A549 (cell line): Measurements from ENCODE around the gene LRRC51. TPM values are rescaled to one million over a fixed set of nuclear protein-coding genes. Genes with fewer than 3 reads are reported as not detected.
A peak's percentile ranks its signal among the peaks of the same experiment; 100 is the strongest.

Source experiments
- ATAC-seq, 2 experiments: fragments of 200-7000 bp in 1 of 2; fragments of >200 bp in 1 of 2; cut with Nextera tagmentation in 1 of 2; cut with Tn5 transposase in 1 of 2; 3 replicates each; pipeline versions ENCODE4 v1.8.0 to v1.9.1; 2018 to 2020; ENCODE audit warnings: mild to moderate bottlenecking in 1 of 2, moderate library complexity in 1 of 2
- CTCF ChIA-PET: fragments of 300-600 bp; sonication (Branson Sonifier 250); formaldehyde crosslinking; extraction: SDS; loops from one replicate; lab custom pipeline; 2021; ENCODE audit warnings: antibody characterized with exemption, inconsistent platforms; lab: Yijun Ruan, JAX
- POLR2A ChIA-PET: fragments of 350-600 bp; formaldehyde crosslinking; extraction: SDS; loops from one replicate; lab custom pipeline; 2021; ENCODE audit warnings: antibody characterized with exemption, inconsistent platforms; lab: Yijun Ruan, JAX
- DNase-seq, 2 experiments: peaks; one replicate each; pipeline versions ENCODE4 v3.0.0 to v3.0.0-alpha.2; 2011 to 2016; ENCODE audit warnings: low read depth in 1 of 2, low spot score in 1 of 2
- FAIRE-seq: peaks from 2 replicates; lab custom pipeline; 2011; peaks lifted over from hg19 to GRCh38; lab: Jason Lieb, UNC
- H3K27ac ChIP-seq, 2 experiments: fragments of >200 bp; sonication (Bioruptor Twin); formaldehyde crosslinking; 3 replicates each; pipeline ENCODE4 v1.5.1; 2016 to 2017
- H3K4me1 ChIP-seq: fragments of >200 bp; sonication (Bioruptor Twin); formaldehyde crosslinking; 3 replicates; pipeline ENCODE4 v1.6.1; 2016
- H3K4me2 ChIP-seq: fragments of >200 bp; sonication (Bioruptor Twin); formaldehyde crosslinking; 3 replicates; pipeline ENCODE4 v1.6.1; 2016
- H3K4me3 ChIP-seq: fragments of >200 bp; sonication (Bioruptor Twin); formaldehyde crosslinking; 3 replicates; pipeline ENCODE4 v1.5.1; 2016
- H3K9me3 ChIP-seq: fragments of >200 bp; sonication (Bioruptor Twin); formaldehyde crosslinking; 3 replicates; pipeline ENCODE4 v1.6.1; 2016
- CEBPB ChIP-seq, 2 experiments: fragments of >200 bp in 1 of 2; sonication (Bioruptor Twin) in 1 of 2; formaldehyde crosslinking in 1 of 2; IDR thresholded peaks; 2 replicates each; pipeline ENCODE4 v1.6.1; 2012 to 2016
- CTCF ChIP-seq: fragments of >200 bp; sonication (Bioruptor Twin); formaldehyde crosslinking; IDR thresholded peaks from 3 replicates; pipeline ENCODE4 v1.5.1; 2016
- EHMT2 ChIP-seq: fragments of 200-600 bp; sonication (generic); IDR thresholded peaks from 2 replicates; pipeline ENCODE4 v1.6.1; 2016; ENCODE audit warnings: antibody characterized with exemption, low read depth, mild to moderate bottlenecking, moderate library complexity
- FOXS1 ChIP-seq: fragments of 250-450 bp; sonication (Bioruptor Pico); IDR thresholded peaks from 2 replicates; pipeline ENCODE4 v1.5.0; 2020; ENCODE audit warnings: mild to moderate bottlenecking, moderate library complexity
- HDAC2 ChIP-seq: fragments of 200-600 bp; sonication (generic); IDR thresholded peaks from 2 replicates; pipeline ENCODE4 v1.6.1; 2016
- HEYL ChIP-seq: fragments of 250-450 bp; sonication (Bioruptor Pico); IDR thresholded peaks from 2 replicates; pipeline ENCODE4 v1.8.0; 2021; ENCODE audit warnings: mild to moderate bottlenecking, moderate library complexity
- HMGXB4 ChIP-seq: fragments of 250-450 bp; sonication (Bioruptor Pico); IDR thresholded peaks from 2 replicates; pipeline ENCODE4 v1.5.0; 2021; ENCODE audit warnings: mild to moderate bottlenecking, moderate library complexity, borderline replicate concordance
- HOXB5 ChIP-seq: fragments of 250-450 bp; sonication (Bioruptor Pico); IDR thresholded peaks from 2 replicates; pipeline ENCODE4 v1.5.0; 2020; ENCODE audit warnings: mild to moderate bottlenecking, moderate library complexity
- JUN ChIP-seq, 2 experiments: fragments of >200 bp; sonication (Bioruptor Twin); formaldehyde crosslinking; IDR thresholded peaks; 2 replicates in 1 of 2; 3 replicates in 1 of 2; pipeline ENCODE4 v1.6.1; 2016 to 2017
- KDM5A ChIP-seq: fragments of 200-600 bp; sonication (generic); IDR thresholded peaks from 2 replicates; pipeline ENCODE4 v1.6.1; 2016; ENCODE audit warnings: antibody characterized with exemption, mild to moderate bottlenecking
- MAFK ChIP-seq: fragments of 450-650 bp; IDR thresholded peaks from 2 replicates; pipeline ENCODE4 v1.6.1; 2014; ENCODE audit not compliant: partially characterized antibody
- MAX ChIP-seq: IDR thresholded peaks from 2 replicates; pipeline ENCODE4 v1.6.1; 2012
- MAZ ChIP-seq: fragments of 150-350 bp; IDR thresholded peaks from 2 replicates; pipeline ENCODE4 v1.6.1; 2014; ENCODE audit warnings: antibody characterized with exemption, low read depth, low read length, borderline replicate concordance
- NR3C1 ChIP-seq: fragments of >200 bp; sonication (Bioruptor Twin); formaldehyde crosslinking; IDR thresholded peaks from 3 replicates; pipeline ENCODE4 v1.6.1; 2017
- PHF8 ChIP-seq: fragments of 200-600 bp; sonication (generic); IDR thresholded peaks from 2 replicates; pipeline ENCODE4 v1.6.1; 2016; ENCODE audit warnings: low read depth, mild to moderate bottlenecking, antibody characterized with exemption, moderate library complexity, borderline replicate concordance
- POLR2A ChIP-seq: IDR thresholded peaks from 2 replicates; pipeline ENCODE4 v1.6.1; 2012; ENCODE audit warnings: mild to moderate bottlenecking, low read length
- RAD21 ChIP-seq, 2 experiments: fragments of >200 bp in 1 of 2; sonication (Bioruptor Twin) in 1 of 2; formaldehyde crosslinking in 1 of 2; IDR thresholded peaks in 1 of 2; conservative IDR thresholded peaks in 1 of 2; 2 replicates in 1 of 2; 3 replicates in 1 of 2; pipeline ENCODE4 v1.6.1; 2012 to 2018; ENCODE audit warnings: inconsistent platforms in 1 of 2
- RCOR1 ChIP-seq: fragments of 150-350 bp; IDR thresholded peaks from 2 replicates; pipeline ENCODE4 v1.6.1; 2014; ENCODE audit warnings: antibody characterized with exemption, low read length, low read depth
- REST ChIP-seq: fragments of 200-600 bp; sonication (generic); IDR thresholded peaks from 2 replicates; pipeline ENCODE4 v1.6.1; 2016; ENCODE audit warnings: antibody characterized with exemption, mild to moderate bottlenecking, moderate library complexity
- SMC3 ChIP-seq: fragments of >200 bp; sonication (Bioruptor Twin); formaldehyde crosslinking; IDR thresholded peaks from 3 replicates; pipeline ENCODE4 v1.6.1; 2018; ENCODE audit warnings: inconsistent platforms
- SREBF2 ChIP-seq: fragments of 450-650 bp; IDR thresholded peaks from 2 replicates; pipeline ENCODE4 v1.6.1; 2014; ENCODE audit warnings: mild to moderate bottlenecking, moderate library complexity
- TP53 ChIP-seq: fragments of 250-450 bp; sonication (Bioruptor Pico); IDR thresholded peaks from 2 replicates; pipeline ENCODE4 v1.5.0; 2021; ENCODE audit warnings: mild to moderate bottlenecking, moderate library complexity
- ZFP36 ChIP-seq: fragments of 450-650 bp; IDR thresholded peaks from 2 replicates; pipeline ENCODE4 v1.6.1; 2014; ENCODE audit warnings: borderline replicate concordance; ENCODE audit not compliant: partially characterized antibody
- ZNF302 ChIP-seq: fragments of 250-450 bp; sonication (Bioruptor Pico); IDR thresholded peaks from 2 replicates; pipeline ENCODE4 v1.9.0; 2021; ENCODE audit warnings: inconsistent platforms, mild to moderate bottlenecking, moderate library complexity
- ZSCAN20 ChIP-seq: fragments of 250-450 bp; sonication (Bioruptor Pico); IDR thresholded peaks from 2 replicates; pipeline ENCODE4 v1.8.0; 2022; ENCODE audit warnings: mild to moderate bottlenecking, moderate library complexity
- WGBS: methylation state at CpG from one replicate; pipeline ENCODE4 v1.1.6; 2017; ENCODE audit errors: missing lambda C conversion rate; 5-methylcytosine and 5-hydroxymethylcytosine counted together
- polyA plus RNA-seq, 4 experiments: library from polyadenylated mRNA; depleted of rRNA in 3 of 4; stranded (reverse); fragments of >200 nt; fragmentation: RNase III in 1 of 4; extraction: RNeasy Plus Mini Kit Qiagen cat#74134 plus additional on column Dnase treatment in 1 of 4; gene quantifications; 2 replicates in 3 of 4; 3 replicates in 1 of 4; pipeline ENCODE4 v1.2.3, GENCODE V29; 2011 to 2017
- TF ChIP-seq, protein P1 (sequence below): fragments of 450-650 bp; IDR thresholded peaks from 2 replicates; pipeline ENCODE4 v1.6.1; 2014; ENCODE audit warnings: antibody characterized with exemption

Gene LRRC51
- polyA plus RNA-seq, 2 of the 4 experiments (the other 2 are of a cell fraction), result 8.2 to 14.3 TPM

DNA sequence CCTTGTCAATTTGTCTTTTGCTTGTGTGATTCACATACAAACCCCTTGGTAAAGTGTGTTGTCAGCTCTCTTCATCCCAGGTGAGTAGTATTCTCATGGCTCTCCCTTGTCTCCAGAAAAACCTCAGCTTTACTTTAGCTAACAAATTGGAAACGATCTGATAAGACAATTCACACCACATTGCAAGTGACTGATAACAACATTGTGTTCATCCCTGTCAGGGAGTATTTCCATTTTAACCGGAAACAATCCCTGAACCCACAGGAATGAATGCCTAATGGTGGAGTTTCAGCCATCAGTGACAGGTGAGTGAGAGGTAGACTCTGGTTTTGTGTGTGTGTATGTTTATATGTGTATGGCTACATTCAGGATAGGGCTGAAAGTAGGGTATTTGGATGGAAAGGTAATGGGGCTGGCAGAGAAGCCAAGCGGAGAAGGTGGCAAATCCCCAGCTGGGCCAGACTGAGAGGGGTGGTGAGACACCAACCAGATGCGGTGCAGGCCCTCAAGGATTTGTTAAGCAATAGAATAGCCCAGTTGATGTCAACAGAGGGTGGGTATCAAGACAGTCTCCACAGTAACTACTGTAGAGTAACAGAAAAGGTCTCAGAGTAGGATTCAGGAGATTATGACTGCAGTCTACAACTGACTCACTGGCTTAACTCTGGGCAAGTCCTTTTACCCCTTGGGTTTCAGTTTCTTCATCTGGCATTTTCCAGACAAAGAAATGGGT lies 7.6 kb downstream of the LRRC51 start:
- FAIRE-seq, result no peak
- no peak overlapping the region for H3K27ac ChIP-seq
- POLR2A ChIA-PET, result no interaction called here
- ATAC-seq, result no peak
- H3K4me3 ChIP-seq, result no peak overlapping the region
- CTCF ChIA-PET, result interaction anchor here (1.8 to 5.4 kb wide), 2 partner anchors 10 to 63 kb away, joined by 4 to 52 read pairs; no protein-coding TSS in a partner anchor
- DNase-seq, result no peak
- no peak overlapping the region for H3K4me2 ChIP-seq
- no peaks in the 10 kb centered on the region for H3K9me3 ChIP-seq
- no peak for TF ChIP-seq SMC3
- TF ChIP-seq HDAC2, result no peak
- no peak for TF ChIP-seq FOXS1 (CRISPR knock-in tag)
- TF ChIP-seq TP53 (CRISPR knock-in tag), result no peak
- no peak for TF ChIP-seq PHF8
- no peak for TF ChIP-seq HEYL (CRISPR knock-in tag)
- TF ChIP-seq MAZ, result no peak
- TF ChIP-seq HOXB5 (CRISPR knock-in tag), result no peak
- WGBS, result 89% methylated on average over 4 of the region's 4 CpGs
- peaks cover 6% of the 10 kb centered on the region for H3K4me1 ChIP-seq

DNA sequence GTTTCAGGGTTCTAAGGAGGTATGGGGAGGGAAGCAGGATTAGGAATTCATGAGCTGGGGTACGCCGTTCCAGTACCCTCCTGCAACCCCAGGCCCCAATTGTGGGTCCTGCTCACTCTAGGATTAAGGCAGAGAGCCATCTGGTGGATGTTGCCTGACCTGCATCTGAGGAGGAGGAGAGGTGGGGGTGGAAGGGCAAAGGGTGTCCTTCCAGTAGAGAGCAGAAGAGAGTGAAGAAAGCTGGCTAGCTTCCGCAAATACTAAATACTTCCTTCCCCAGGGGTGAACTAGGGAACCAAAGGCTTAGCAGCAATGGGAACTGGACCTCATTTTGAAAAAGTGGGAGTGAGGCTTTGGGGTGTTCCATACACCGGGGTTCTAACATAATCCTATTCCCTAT lies 10.6 kb downstream of the LRRC51 start:
- Histone ChIP-seq H3K4me1 (peaks cover 6% of the 10 kb centered on the region), H3K9me3 (no peaks in the 10 kb centered on the region), H3K4me3 (no peak overlapping the region), H3K27ac (peak overlapping the region in 1 of 2 experiments; percentile 29; a peak in 2 of 6 replicates), H3K4me2 (no peak overlapping the region)
- FAIRE-seq, result no peak
- WGBS, result 28% methylated on average over 4 of the region's 4 CpGs
- POLR2A ChIA-PET, result interaction anchor here (1.0 to 1.3 kb wide), 4 partner anchors 9 to 66 kb away, joined by 3 to 6 read pairs (median 3); partner anchors contain the start of gene ANAPC15
- CTCF ChIA-PET, result interaction anchor here (0.5 to 14.0 kb wide), 36 partner anchors 9 to 340 kb away, joined by 3 to 354 read pairs (median 4); partner anchors contain the start of genes LAMTOR1 and TOMT
- ATAC-seq, result peak; percentile 94 to 95
- TF ChIP-seq CTCF (peak; percentile 86), RAD21 (conservative IDR thresholded peaks at IDR 0.05 in 1 of 2, IDR thresholded peaks at IDR 0.05 in 1 of 2) (peak; percentile 75 to 83), EHMT2 (no peak), NR3C1 (no peak), TP53 (CRISPR knock-in tag) (no peak), ZSCAN20 (CRISPR knock-in tag) (no peak), PHF8 (no peak), SMC3 (peak; percentile 92), KDM5A (no peak)
- peak; percentile 67 to 84 for DNase-seq

GRCh38 chr11:72098741-72099140 lies 18.1 kb downstream of the LRRC51 start:
- H3K4me3 ChIP-seq, result no peak overlapping the region
- H3K27ac ChIP-seq, result no peak overlapping the region
- CTCF ChIA-PET, result interaction anchor here (0.8 to 14.0 kb wide), 11 partner anchors 8 to 332 kb away, joined by 3 to 354 read pairs (median 4); no protein-coding TSS in a partner anchor
- FAIRE-seq, result no peak
- WGBS, result 93% methylated on average over 2 of the region's 3 CpGs
- DNase-seq, result no peak
- POLR2A ChIA-PET, result no interaction called here
- no peaks in the 10 kb centered on the region for H3K9me3 ChIP-seq
- no peak for ATAC-seq
- H3K4me2 ChIP-seq, result no peak overlapping the region
- H3K4me1 ChIP-seq, result peaks cover 14% of the 10 kb centered on the region
- TF ChIP-seq REST, result no peak
- TF ChIP-seq JUN (IDR thresholded peaks at IDR 0.05), result no peak
- TF ChIP-seq CEBPB (IDR thresholded peaks at IDR 0.05), result no peak
- no peak for TF ChIP-seq RCOR1
- no peak for TF ChIP-seq SREBF2
- no peak for TF ChIP-seq MAFK
- TF ChIP-seq ZFP36, result no peak
- TF ChIP-seq HMGXB4 (CRISPR knock-in tag), result no peak
- TF ChIP-seq, protein P1, sequence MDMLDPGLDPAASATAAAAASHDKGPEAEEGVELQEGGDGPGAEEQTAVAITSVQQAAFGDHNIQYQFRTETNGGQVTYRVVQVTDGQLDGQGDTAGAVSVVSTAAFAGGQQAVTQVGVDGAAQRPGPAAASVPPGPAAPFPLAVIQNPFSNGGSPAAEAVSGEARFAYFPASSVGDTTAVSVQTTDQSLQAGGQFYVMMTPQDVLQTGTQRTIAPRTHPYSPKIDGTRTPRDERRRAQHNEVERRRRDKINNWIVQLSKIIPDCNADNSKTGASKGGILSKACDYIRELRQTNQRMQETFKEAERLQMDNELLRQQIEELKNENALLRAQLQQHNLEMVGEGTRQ, result no peak
- TF ChIP-seq EHMT2, result no peak
- TF ChIP-seq MAX, result no peak
- TF ChIP-seq POLR2A, result no peak
- no peak for TF ChIP-seq ZNF302 (CRISPR knock-in tag)
